K562 (cell line): ENCODE results near the gene SERHL2. TPM values are rescaled to one million over a fixed set of nuclear protein-coding genes. Genes with fewer than 3 reads are reported as not detected.

Experiments used
- ATAC-seq: fragments of 200-7000 bp; cut with Tn5 transposase; 3 replicates; pipeline ENCODE4 v1.9.1; 2020; ENCODE audit warnings: moderate library complexity
- BruUV-seq: library from RNA; stranded (reverse); fragments of 400-500 nt; replicated peaks from 2 replicates; lab custom pipeline; 2021; lab: Mats Ljungman, UMichigan
- CTCF ChIA-PET: fragments of 300-600 bp; formaldehyde crosslinking; extraction: SDS; loops from one replicate; lab custom pipeline; 2021; ENCODE audit warnings: low intra/inter-chr PET ratio; lab: Yijun Ruan, JAX
- POLR2A ChIA-PET: fragments of 300-600, 350-650 bp; sonication (Branson Sonifier 250); formaldehyde crosslinking; extraction: SDS; loops from one replicate; lab custom pipeline; 2021; ENCODE audit warnings: antibody characterized with exemption, inconsistent platforms; lab: Yijun Ruan, JAX
- DNase-seq, 4 experiments: peaks; one replicate each; pipeline versions ENCODE4 v3.0.0 to v3.0.0-alpha.2; 2011 to 2018; ENCODE audit warnings: low spot score in 3 of 4, mixed read lengths in 3 of 4; ENCODE audit errors: extremely low read depth in 1 of 4
- FAIRE-seq: peaks from 2 replicates; lab custom pipeline; 2011; peaks lifted over from hg19 to GRCh38; lab: Jason Lieb, UNC
- H2AFZ ChIP-seq: 2 replicates; pipeline ENCODE4 v1.6.0; 2011; ENCODE audit warnings: low read depth, low read length, control low read depth, inconsistent platforms
- H3K27ac ChIP-seq: fragments of 200-600 bp; 3 replicates; pipeline ENCODE4 v1.8.0; 2011; ENCODE audit warnings: low read depth, mild to moderate bottlenecking, control low read depth, inconsistent platforms, low read length, moderate library complexity, mixed read lengths; ENCODE audit errors: extremely low read depth
- H3K27me3 ChIP-seq, 2 experiments: fragments of 300-600 bp in 1 of 2; 2 replicates in 1 of 2; 3 replicates in 1 of 2; pipeline versions ENCODE4 v1.6.0 to v1.8.0; 2011; ENCODE audit warnings: inconsistent platforms in 2 of 2, low read length in 2 of 2, mild to moderate bottlenecking in 1 of 2, mixed read lengths in 1 of 2, moderate library complexity in 1 of 2; ENCODE audit not compliant: control insufficient read depth in 2 of 2, insufficient read depth in 2 of 2
- H3K36me3 ChIP-seq: fragments of 300-600 bp; 3 replicates; pipeline ENCODE4 v1.8.0; 2011; ENCODE audit warnings: mild to moderate bottlenecking, low read length, inconsistent platforms; ENCODE audit not compliant: control insufficient read depth, insufficient read depth
- H3K4me1 ChIP-seq, 2 experiments: fragments of 200-600 bp in 1 of 2; replicated peaks in 1 of 2; 2 replicates in 1 of 2; 3 replicates in 1 of 2; pipeline versions ENCODE4 v1.5.1 to v1.8.0; 2011; ENCODE audit warnings: inconsistent platforms in 2 of 2, low read length in 2 of 2, mild to moderate bottlenecking in 1 of 2, mixed read lengths in 1 of 2, moderate library complexity in 1 of 2; ENCODE audit not compliant: control insufficient read depth in 2 of 2, insufficient read depth in 2 of 2
- H3K4me2 ChIP-seq: 2 replicates; pipeline ENCODE4 v1.6.1; 2011; ENCODE audit warnings: low read length, control low read depth, inconsistent platforms, mixed read lengths; ENCODE audit not compliant: insufficient read depth
- H3K4me3 ChIP-seq: fragments of 200-600 bp; sonication (generic), shearing (Covaris generic); 2 replicates; pipeline ENCODE4 v1.5.1; 2016; ENCODE audit warnings: control low read depth, inconsistent platforms
- H3K79me2 ChIP-seq: fragments of 200-600 bp; 3 replicates; pipeline ENCODE4 v1.8.0; 2011; ENCODE audit warnings: low read length, inconsistent platforms; ENCODE audit not compliant: control insufficient read depth, insufficient read depth
- H3K9ac ChIP-seq, 2 experiments: 2 replicates each; pipeline versions ENCODE4 v1.6.0 to v1.6.1; 2011; ENCODE audit warnings: low read depth in 2 of 2, low read length in 2 of 2, control low read depth in 1 of 2, inconsistent platforms in 1 of 2, mild to moderate bottlenecking in 1 of 2, mixed read lengths in 1 of 2; ENCODE audit not compliant: insufficient read depth in 1 of 2
- H3K9me1 ChIP-seq: one replicate; pipeline ENCODE4 v1.6.0; 2011; ENCODE audit warnings: inconsistent platforms, mild to moderate bottlenecking, low read length, moderate library complexity; ENCODE audit not compliant: control insufficient read depth, insufficient read depth
- H3K9me3 ChIP-seq: replicated peaks from 2 replicates; pipeline ENCODE4 v1.5.1; 2011; ENCODE audit warnings: low read depth, low read length, inconsistent platforms; ENCODE audit not compliant: control insufficient read depth, insufficient read depth
- H4K20me1 ChIP-seq: replicated peaks from 2 replicates; pipeline ENCODE4 v1.6.1; 2011; ENCODE audit warnings: low read length, inconsistent platforms, mixed read lengths; ENCODE audit not compliant: control insufficient read depth, insufficient read depth
- ARHGAP35 ChIP-seq: fragments of 450-650 bp; IDR thresholded peaks from 2 replicates; pipeline ENCODE4 v1.6.1; 2018; ENCODE audit not compliant: partially characterized antibody
- GABPA ChIP-seq: fragments of 200-800 bp; sonication (Bioruptor generic); conservative IDR thresholded peaks from 2 replicates; pipeline ENCODE4 v1.6.1; 2016; ENCODE audit warnings: low read depth, missing genetic modification characterization, missing compliant biosample characterization
- NCOA4 ChIP-seq: fragments of 450-650 bp; IDR thresholded peaks from 2 replicates; pipeline ENCODE4 v1.6.1; 2018; ENCODE audit warnings: mild to moderate bottlenecking; ENCODE audit not compliant: partially characterized antibody
- RBM22 ChIP-seq: fragments of 200-400 bp; formaldehyde crosslinking; IDR thresholded peaks from 2 replicates; pipeline ENCODE4 v1.6.1; 2018; ENCODE audit warnings: low read length, low read depth; ENCODE audit not compliant: poor library complexity, severe bottlenecking
- ZNF263 ChIP-seq: sonication (generic); formaldehyde crosslinking; IDR thresholded peaks from 2 replicates; pipeline ENCODE4 v1.8.0; 2022; ENCODE audit warnings: mild to moderate bottlenecking, missing genetic modification reagents, borderline replicate concordance
- ZNF707 ChIP-seq: fragments of 250-450 bp; sonication (Bioruptor Pico); conservative IDR thresholded peaks from 2 replicates; pipeline ENCODE4 v1.8.0; 2022; ENCODE audit warnings: inconsistent platforms, mild to moderate bottlenecking, moderate library complexity
- WGBS: fragments of 100-300 bp; shearing (Covaris generic); methylation state at CpG from one replicate; pipeline ENCODE4 v1.1.6; 2016; ENCODE audit warnings: low coverage, mixed read lengths; ENCODE audit not compliant: insufficient coverage; ENCODE audit errors: missing lambda C conversion rate; 5-methylcytosine and 5-hydroxymethylcytosine counted together
- in situ Hi-C: fragments of 300-500 bp; cut with MboI; formaldehyde crosslinking; loops from 4 replicates; pipeline ENCODE4 v1.15.0; 2018; ENCODE audit warnings: inconsistent platforms, mixed read lengths
- intact Hi-C: fragments of 100-400 bp; cut with micrococcal nuclease; formaldehyde crosslinking; loops from 2 replicates; pipeline ENCODE4 v1.14.2; 2022
- polyA plus RNA-seq, 8 experiments: library from polyadenylated mRNA; depleted of rRNA in 4 of 8; stranded (reverse) in 5 of 8; unstranded in 3 of 8; fragments of >200 nt; fragmentation: Nextera tagmentation in 2 of 8; fragmentation: Illumina TruSeq in 1 of 8; extraction: Ambion mirVana in 2 of 8; extraction: Trizol in 1 of 8; gene quantifications; 2 replicates each; pipeline versions ENCODE4 v1.2.1 to v1.2.3, GENCODE V29; 2011 to 2014; ENCODE audit warnings: inconsistent platforms in 1 of 8, missing spikeins in 1 of 8
- total RNA-seq, 7 experiments: library from RNA; depleted of rRNA in 6 of 7; stranded (reverse); fragments of >200 nt in 6 of 7; fragmentation: Illumina TruSeq in 2 of 7; extraction: Trizol in 2 of 7; gene quantifications; 2 replicates each; pipeline versions ENCODE4 v1.2.1 to v1.2.3, GENCODE V29; 2011 to 2021; ENCODE audit warnings: low replicate concordance in 1 of 7
- TF ChIP-seq, protein P1 (sequence below): fragments of 450-650 bp; formaldehyde crosslinking; IDR thresholded peaks from 2 replicates; pipeline ENCODE4 v1.4.0; 2022; ENCODE audit warnings: mild to moderate bottlenecking, moderate library complexity

The SERHL2 gene
- total and polyA plus RNA-seq, 9 of the 15 experiments (the other 6 are each of a cell fraction or from before 2014, with no cell fraction given) = 19.9 to 62.6 (median 25.2) TPM

GRCh38 chr22:42584364-42584940 is 30.7 kb downstream of the SERHL2 start:
- no TSS peak for BruUV-seq
- Histone ChIP-seq H3K36me3 (peaks cover 67% of the 10 kb centered on the region; the same call in 2 of the 3 replicates), H3K4me1 (peaks cover 0 to 7% of the 10 kb centered on the region in 2 experiments; a peak in 2 of 5 replicates), H3K79me2 (peaks cover 24% of the 10 kb centered on the region), H3K27me3 (no peaks in the 10 kb centered on the region), H3K9me3 (no peaks in the 10 kb centered on the region), H3K9ac (no peak overlapping the region), H3K4me3 (no peak overlapping the region), H4K20me1 (no peaks in the 10 kb centered on the region), H3K9me1 (no peaks in the 10 kb centered on the region), H3K4me2 (no peak overlapping the region), H2AFZ (no peak overlapping the region)
- 100% methylated on average over 2 of the region's 4 CpGs for WGBS
- POLR2A ChIA-PET = interaction anchor here (0.6 to 2.8 kb wide), 6 partner anchors 11 to 31 kb away, joined by 3 to 17 read pairs (median 6); partner anchors contain the start of gene POLDIP3
- in situ Hi-C loops = no loop called here
- no peak for DNase-seq
- CTCF ChIA-PET = no interaction called here
- intact Hi-C loops = no loop called here
- no peak for FAIRE-seq
- peak; percentile 56; the same call in 1 of the 2 replicates for TF ChIP-seq ZNF263 (CRISPR knock-in tag)
- TF ChIP-seq ARHGAP35 = no peak
- TF ChIP-seq, all 486 proteins: peak for 1
- H3K27ac ChIP-seq = no peak overlapping the region
- no peak for ATAC-seq

DNA sequence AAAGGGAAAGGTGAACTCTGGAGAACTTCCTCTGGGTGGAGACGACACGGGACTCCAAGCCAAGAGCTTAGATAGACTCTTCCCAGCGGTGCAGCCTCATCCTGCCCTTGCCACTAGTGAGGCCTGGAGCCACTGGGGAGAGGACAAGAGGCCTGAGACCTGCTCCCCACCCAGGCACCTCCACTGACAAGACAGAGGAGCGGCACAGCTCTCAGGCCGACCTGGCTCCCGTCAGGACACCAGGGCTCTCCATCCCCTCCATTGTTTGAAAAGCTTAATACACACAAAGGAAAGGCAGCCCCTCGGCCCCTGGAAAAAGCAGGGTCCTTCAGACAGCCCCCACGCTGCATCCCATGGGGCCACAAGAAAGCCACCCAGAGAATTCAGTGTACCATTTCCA is 31.3 kb downstream of the SERHL2 start:
- ATAC-seq (no peak), FAIRE-seq (no peak), DNase-seq (no peak)
- H3K4me1 ChIP-seq = peaks cover 0 to 7% of the 10 kb centered on the region in 2 experiments; a peak in 2 of 5 replicates
- H3K4me2 ChIP-seq = no peak overlapping the region
- no peaks in the 10 kb centered on the region for H3K27me3 ChIP-seq
- no peaks in the 10 kb centered on the region for H3K9me1 ChIP-seq
- H3K9ac ChIP-seq = no peak overlapping the region
- no peak overlapping the region for H3K4me3 ChIP-seq
- H3K27ac ChIP-seq = no peak overlapping the region
- peaks cover 67% of the 10 kb centered on the region; the same call in 2 of the 3 replicates for H3K36me3 ChIP-seq
- H2AFZ ChIP-seq = no peak overlapping the region
- H3K9me3 ChIP-seq = no peaks in the 10 kb centered on the region
- no TSS peak for BruUV-seq
- no peaks in the 10 kb centered on the region for H4K20me1 ChIP-seq
- in situ Hi-C loops (no loop called here), intact Hi-C loops (no loop called here)
- WGBS = 82% methylated on average over 5 of the region's 8 CpGs
- H3K79me2 ChIP-seq = peaks cover 19% of the 10 kb centered on the region
- TF ChIP-seq, protein P1, sequence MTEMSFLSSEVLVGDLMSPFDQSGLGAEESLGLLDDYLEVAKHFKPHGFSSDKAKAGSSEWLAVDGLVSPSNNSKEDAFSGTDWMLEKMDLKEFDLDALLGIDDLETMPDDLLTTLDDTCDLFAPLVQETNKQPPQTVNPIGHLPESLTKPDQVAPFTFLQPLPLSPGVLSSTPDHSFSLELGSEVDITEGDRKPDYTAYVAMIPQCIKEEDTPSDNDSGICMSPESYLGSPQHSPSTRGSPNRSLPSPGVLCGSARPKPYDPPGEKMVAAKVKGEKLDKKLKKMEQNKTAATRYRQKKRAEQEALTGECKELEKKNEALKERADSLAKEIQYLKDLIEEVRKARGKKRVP = no peak
- TF ChIP-seq GABPA (tag) (no peak), ZNF707 (CRISPR knock-in tag) (no peak), RBM22 (no peak), NCOA4 (no peak)
- ChIA-PET CTCF (no interaction called here), POLR2A (interaction anchor here (0.7 to 2.8 kb wide), 8 partner anchors 11 to 74 kb away, joined by 3 to 17 read pairs (median 4); partner anchors contain the start of gene POLDIP3)
